GM19238 (cell line): ENCODE results near the gene ERC1.
"Not testable (repeated sequence)": the region's sequence is repeated elsewhere in the genome, so short reads cannot be mapped to it uniquely, and the experiment has no call there.

Experiments used
- DNase-seq: peaks from one replicate; pipeline ENCODE4 v3.0.0; 2011; ENCODE audit warnings: low spot score; ENCODE audit not compliant: insufficient read length

Gene ERC1

GRCh38 chr12:1122786-1123185 is 131.8 kb downstream of the ERC1 start:
- no peak for DNase-seq

- no peak for DNase-seq
These were observed 135.1 kb downstream of the ERC1 start for GRCh38 chr12:1126091-1126490.

DNA sequence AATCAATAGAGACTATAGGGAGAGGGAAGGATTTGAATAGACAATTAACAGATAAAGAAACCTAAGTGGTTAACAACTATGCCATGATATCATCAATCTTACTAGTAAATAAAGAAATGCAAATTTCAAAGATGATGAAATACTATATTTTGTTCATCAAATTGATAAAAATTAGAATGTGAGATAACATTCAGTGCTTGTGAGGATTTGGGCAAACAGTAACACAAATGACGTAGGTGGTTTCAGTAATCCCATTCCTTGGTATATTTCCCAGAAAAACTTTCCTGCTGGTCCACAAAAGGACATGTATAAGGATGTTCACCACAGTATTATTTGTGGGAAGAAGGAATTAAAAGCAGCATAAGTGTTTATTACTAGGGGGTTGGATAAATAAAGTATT is 136.0 kb downstream of the ERC1 start:
- no peak for DNase-seq

DNA sequence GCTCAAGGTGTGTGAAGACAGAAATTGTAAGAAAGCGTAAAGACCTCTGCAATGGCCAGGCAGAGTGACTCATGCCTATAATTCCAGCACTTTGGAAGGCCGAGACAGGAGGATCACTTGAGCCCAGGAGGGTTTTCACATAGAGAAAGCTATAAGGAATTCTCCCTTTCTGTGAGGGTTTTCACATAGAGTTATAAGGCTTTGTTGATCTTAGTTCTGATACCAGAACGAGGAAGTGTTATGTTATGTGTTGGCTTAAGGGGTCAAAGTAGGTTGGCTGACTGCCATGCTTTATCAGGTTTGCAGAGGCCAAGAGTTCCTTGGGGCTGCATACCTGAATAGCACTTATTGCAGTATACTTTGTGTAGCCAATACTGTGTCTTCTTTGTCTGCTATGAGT is 139.1 kb downstream of the ERC1 start:
- DNase-seq: no peak

DNA sequence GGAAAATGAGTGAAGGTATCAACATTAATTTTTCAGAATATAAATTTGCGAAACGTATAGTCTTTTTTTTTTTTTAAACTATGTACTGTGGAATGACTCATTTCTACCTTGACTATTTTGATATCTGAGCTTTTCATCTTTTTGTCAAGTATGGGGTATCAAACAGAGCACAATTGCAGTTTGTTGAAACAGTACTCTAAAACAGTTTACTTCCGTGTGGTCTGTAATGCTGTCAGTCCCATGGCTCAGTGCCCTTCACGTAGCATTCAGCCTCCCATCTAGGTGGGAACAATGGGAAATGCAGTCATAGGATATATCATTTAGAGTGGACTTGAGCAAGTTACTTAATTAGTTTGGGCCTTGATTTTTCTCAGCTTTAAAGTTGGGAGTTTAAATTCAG is 139.5 kb downstream of the ERC1 start:
- DNase-seq: no peak

- DNase-seq: no peak
These were observed 140.8 kb downstream of the ERC1 start for GRCh38 chr12:1131811-1132224.

- DNase-seq: no peak
These were observed 141.3 kb downstream of the ERC1 start for GRCh38 chr12:1132311-1132710.

DNA sequence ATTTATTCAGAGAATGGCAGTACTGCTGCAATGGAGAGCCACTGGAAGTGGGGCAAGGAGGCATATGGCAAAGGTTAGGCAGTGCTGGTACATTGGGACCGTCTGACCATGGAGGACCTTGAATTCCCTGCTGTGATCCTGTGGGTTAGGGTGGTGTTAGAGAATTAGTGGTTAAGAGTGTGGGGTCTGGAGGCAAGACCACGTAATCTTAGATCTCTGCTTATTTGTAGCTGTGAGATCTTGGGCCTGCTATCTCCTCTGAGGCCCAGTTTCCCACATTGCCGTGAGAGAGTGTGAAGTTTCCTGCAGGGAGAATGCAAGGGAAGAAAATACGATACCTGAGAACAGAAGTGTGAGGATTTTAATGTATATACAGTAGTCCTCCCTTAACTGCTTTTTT is 147.7 kb downstream of the ERC1 start:
- DNase-seq: no peak

GRCh38 chr12:1146758-1147157 is 155.7 kb downstream of the ERC1 start:
- DNase-seq: not testable (repeated sequence)

DNA sequence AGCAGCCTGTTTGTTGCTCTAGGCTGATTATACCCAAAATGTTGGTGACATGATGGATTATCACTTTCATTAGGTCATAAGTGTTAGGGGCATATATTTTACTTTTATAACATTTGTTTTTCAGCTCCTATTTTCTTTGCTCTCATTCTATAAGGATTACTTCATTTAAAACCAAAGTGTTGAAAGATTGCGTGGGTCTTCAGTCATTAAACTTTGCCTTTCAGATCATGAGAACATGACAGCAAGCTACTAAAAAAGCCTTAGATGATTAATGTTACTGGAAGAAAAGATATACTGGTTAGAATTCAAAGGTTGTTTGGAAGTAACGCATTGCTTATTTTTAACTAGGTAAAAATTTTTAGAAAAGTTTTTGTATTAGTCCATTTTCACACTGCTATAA is 156.8 kb downstream of the ERC1 start:
- DNase-seq: no peak

DNA sequence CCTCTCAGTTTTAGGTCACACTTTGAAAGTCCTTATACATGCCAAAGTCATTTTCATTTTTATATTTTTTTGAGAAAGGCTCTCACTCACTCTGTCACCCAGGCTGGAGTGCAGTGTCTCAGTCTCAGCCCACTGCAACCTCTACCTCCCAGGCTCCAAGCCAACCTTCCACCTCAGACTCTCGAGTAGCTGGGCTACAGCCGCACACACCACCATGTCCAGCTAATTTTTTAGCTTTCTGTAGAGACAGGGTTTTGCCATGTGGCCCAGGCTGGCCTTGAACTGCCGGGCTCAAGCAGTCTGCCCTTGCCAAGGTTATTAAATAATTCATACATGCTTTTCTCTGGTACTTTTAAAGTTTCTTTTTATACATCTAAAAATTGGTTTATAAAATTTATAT is 166.0 kb downstream of the ERC1 start:
- DNase-seq: no peak

- DNase-seq: no peak
These were observed 170.2 kb downstream of the ERC1 start for GRCh38 chr12:1161197-1161596.

DNA sequence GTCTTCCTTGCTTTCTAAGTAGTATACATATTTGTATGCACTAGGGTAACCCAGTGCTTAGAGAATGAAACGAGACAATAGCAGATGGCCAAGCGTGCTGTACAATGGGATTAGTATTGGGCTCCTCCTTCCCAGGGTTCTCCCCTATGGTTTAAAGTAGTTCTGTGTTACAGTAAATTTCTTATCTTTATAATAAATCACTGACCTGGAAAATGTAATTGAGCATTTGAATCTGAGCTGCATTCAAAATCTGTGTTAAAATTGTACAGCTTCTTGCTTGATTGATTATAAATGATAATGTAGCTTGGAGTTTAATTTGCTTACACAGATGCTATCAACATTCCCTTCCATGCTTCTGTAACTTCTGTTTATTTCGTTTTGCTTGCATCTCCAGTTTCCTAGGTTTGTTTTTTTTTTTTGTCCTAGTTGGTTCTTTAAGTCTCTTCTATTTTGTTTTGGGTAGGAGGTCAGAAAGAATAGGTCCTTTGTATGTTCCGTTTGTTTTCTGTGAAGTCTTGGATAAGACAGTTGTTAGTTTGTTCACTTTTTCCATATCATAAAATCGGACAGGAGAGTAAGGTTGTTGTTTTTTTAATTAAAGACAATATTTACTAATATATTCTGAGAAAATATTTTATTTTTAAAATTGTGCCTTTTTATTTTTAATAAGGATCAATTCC is 171.2 kb downstream of the ERC1 start:
- DNase-seq: no peak

- DNase-seq: no peak
These were observed 176.8 kb downstream of the ERC1 start for GRCh38 chr12:1167784-1168183.

- no peak for DNase-seq
These were observed 179.4 kb downstream of the ERC1 start for GRCh38 chr12:1170411-1170810.

DNA sequence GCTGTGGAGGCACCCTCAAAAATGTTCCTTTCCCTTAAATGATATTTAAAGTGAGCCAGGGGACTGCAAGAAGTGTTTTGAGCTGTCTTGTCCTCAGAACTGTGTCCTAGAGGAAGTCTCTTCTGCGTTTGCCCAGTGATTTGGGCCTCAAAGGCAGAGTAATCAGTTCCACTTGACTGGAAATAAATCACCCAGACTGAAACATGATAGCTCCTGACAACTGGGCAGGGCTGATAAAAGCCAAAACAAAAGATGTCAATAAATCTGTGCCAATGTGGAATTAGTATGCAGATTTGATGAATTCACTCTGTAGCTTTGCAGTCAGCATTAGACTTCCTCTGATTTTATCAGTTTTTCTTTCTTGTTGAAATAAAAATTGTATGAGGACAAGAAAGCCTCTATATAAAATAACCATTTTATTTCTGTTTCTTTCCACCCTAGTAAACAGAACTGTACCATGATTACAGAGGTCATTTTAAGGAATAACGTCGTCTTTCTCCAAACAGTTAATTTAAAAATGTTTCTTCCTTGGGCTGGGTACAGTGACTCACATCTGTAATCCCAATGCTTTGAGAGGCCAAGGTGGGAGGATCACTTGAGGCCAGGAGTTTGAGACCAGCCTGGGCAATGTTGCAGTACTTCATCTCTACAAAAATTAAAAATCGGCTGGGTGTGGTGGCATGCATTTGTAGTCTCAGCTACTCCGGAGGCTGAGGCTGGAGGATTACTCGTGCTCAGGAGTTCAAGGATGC is 180.8 kb downstream of the ERC1 start:
- no peak for DNase-seq

DNA sequence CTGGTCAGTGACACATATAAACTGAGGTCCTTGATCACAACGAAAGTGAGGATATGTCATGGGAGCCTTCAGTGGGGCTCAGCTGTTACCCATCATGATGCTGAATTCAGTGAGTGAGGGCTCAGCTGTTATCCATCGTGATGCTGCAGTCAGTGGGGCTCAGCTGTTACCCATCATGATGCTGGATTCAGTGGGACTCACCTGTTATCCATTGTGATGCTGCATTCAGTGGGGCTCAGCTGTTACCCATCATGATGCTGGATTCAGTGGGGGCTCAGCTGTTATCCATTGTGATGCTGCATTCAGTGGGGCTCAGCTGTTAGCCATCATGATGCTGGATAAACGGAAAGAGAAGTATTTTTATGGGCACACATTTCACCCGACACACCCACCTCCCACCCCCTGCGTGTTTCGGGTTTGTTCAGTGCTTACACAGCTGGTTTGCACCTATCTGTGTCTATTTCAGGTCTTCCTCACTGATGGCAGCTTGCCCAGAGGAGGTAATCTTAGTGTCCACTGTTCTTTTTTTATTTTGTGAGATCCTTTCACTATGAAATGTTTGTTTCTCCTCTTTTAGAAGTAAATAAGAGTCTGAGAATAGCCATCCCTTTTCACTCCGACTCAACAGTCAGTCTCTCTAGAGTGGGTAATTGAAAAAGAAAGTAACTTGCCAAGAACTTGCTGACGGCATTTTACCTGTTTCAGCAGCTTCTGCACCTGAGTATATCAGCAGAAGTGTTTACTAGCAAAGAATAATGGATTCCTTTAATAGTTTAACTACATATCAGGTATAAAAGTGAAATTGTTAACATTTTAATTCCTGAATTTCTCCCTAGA is 183.0 kb downstream of the ERC1 start:
- DNase-seq: no peak

DNA sequence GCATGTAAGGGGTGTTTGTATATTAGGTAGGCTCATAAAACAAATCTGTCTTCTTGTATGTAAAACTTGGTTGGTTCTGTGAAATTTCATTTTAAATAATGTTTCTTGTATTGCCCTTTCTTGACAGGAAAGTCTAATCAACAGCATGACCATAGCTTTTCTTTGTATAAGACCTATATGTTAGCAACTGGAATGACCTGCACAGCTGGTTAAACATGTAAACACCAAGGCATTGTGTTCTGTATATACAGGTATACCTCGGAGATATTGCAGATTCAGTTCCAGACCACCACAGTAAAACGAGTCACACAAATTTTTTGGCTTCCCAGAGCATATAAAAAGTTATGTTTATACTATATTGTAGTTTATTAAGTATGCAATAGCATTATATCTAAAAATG is 183.6 kb downstream of the ERC1 start:
- no peak for DNase-seq

DNA sequence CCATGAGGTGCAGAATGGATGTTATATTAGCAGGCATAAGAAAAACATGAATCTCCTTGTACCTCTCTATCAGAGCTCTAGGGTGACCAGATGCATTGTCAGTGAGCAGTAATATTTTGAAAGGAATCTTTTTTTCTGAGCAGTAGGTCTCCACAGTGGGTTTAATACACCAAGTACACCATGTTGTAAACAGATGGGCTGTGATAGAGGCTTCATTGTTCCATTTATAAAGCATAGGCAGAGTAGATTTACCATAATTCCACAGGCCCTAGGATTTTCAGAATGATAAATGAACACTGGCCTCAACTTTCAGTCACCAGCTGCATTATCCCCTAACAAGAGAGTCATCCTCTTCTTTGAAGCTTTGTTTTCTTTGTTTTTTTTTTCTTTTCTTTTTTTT is 185.2 kb downstream of the ERC1 start:
- DNase-seq: no peak

DNA sequence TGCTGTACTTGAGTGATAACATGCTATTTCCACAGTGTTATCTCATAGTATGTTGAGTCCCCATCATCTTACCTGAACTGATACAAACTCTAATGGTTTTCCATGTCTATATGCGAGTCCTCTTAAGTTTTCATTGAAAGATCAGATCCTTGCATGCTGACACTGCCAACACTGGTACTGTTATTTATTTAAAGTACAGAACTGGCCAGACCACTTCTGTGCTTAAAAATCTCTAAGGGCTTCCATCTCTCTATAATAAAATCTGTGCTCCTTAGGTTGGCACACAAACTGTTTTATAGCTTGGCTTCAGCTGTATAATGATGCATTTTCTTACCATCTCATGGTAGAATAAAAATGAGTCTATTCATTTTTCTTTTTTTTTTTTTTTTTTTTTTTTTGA is 188.1 kb downstream of the ERC1 start:
- DNase-seq: no peak

DNA sequence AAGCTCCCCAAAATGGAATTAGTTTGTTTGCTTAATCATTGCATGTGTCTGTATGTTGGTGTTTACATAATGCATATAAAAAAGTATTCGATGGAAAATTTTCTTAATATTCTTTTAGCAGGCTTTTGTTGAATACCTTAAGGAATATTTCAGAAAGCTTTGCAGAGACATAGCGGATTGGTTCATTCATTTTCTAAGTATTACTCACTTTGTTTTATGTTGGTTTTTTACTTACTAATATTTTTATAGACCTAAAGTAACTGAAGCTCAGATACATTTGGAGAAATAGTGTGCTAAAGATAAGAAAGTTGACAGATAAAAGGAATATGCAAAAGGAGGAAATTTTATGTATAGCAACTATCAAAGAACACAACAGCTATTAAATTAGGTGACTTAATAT is 191.0 kb downstream of the ERC1 start:
- no peak for DNase-seq

- no peak for DNase-seq
These were observed 193.4 kb downstream of the ERC1 start for GRCh38 chr12:1184402-1184801.
